GM21576 (cell line): ENCODE results near the gene DPYSL5.

Experiments
- ATAC-seq: cut with Tn5 transposase; IDR thresholded peaks from one replicate; pipeline ENCODE4 v1.9.1; 2021; ENCODE audit warnings: mild to moderate bottlenecking, moderate library complexity; ENCODE audit not compliant: unreplicated experiment

DPYSL5 gene

DNA sequence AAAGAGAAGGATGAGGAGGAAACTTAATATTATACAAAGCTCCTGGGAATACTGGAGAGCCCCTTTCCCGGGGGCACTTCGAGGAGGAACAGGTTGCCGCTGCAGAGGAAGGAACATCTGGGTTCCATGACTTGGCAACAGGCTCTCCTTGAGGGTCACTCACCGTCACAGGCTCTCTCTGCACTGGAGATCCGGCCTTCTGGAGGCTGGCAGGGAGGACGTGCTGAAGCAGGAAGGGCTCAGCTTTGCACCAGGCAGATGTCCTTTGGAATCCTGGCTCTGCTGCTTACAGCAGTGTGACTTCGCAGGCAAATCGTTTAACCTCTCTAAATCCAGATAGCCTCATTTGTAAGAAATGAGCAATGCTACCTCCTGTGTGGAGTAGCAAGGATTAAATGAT lies 2.9 kb upstream of the DPYSL5 start:
- ATAC-seq = no peak

DNA sequence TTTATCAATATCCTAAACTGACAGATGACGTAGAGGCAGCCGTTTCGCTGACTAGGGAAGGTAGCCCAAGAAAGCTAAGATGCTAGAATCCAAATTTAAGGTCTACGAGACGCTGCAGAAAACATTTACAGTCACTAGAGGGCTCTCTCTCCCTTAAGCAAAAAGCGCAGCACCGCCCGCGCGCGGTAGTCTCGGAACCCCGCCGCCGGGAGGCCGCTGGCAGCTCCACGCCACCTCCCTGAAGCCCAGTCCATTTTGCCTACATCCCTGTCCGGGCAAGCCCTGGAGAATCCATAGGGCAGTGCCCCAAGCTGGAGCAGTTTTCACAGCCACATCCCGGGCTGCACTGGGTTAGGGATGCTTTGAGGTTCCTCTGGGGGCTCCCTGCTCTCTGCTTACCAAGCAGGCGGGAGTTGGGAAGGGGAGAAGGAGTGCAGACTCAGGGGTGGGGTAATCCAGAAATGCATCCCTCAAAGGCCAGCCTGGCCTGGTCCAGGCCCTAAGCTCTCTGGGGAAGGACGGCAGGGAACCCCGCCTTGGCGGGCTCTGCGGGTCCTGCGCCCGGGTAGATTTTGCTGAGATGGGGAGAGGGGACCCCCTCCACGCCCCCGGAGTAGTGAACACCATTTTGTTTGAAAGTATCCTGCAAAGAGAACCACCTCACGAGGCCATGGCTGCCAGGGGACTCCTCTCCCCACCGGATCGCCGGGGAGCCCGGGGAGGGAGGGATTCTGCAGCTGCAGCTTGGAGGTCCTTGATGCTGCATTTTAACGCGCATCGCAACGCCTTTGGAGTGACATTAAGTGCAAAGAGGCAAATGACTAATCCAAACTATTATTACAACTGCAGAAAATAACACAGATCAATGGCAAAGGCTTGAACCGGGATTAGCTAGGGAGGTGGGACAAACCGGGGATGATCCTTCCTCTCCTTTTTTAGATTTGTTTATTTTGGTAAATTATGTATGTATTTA lies 1.3 kb upstream of the DPYSL5 start:
- no peak for ATAC-seq

DNA sequence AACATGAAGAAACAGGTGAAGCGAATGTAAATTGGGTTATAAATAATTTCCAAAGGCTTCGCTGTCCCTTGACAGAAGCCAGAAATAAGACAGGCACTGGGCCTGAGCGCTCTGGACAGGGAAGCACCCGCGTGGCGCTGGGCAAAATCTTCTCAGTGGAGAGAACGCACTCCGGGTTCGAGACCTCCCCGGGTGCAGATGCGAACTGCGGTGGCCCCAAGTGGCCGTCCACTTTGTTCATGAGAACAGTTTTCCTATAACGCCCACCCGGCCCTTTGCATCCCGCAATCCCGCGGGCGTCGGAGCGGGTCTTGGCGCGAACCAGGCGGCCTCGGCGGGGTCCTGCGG lies 651 bp upstream of the DPYSL5 start:
- ATAC-seq = no peak

DNA sequence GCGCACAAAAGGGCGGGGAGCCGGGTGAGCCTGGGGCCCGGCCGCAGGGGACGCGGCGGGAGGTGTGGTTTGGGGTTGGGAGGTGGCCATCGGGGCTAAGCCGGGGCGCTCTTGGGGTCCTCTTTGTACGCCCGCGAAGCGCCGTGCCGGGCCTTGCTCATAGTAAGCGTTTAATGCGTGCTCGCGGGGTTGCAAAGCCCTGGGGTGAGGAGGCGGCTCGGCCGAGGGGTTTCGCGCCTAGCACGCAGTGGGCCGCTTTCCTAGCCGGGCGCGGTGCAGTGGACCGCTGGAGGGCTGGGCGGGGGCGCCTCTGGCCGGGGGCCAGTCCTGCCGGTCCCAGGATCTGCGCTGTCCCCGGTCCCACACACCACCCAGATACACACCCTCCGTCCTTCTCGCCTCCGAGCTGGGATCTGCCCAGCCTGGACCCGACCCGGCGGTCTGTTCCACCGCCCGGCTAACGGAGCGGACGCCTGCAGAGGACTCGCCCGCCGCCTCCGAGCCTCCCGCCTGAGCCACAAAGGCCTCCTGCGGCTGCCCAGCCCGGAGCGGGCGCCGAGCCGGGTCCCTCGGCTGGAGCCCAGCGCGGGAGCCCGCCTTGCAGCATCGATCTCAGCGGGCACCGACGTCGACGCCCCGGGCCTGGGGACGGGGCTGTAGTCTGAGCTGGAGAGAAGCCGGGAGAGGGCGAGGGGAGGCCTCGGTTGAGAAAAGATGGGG lies 564 bp downstream of the DPYSL5 start:
- no peak for ATAC-seq

DNA sequence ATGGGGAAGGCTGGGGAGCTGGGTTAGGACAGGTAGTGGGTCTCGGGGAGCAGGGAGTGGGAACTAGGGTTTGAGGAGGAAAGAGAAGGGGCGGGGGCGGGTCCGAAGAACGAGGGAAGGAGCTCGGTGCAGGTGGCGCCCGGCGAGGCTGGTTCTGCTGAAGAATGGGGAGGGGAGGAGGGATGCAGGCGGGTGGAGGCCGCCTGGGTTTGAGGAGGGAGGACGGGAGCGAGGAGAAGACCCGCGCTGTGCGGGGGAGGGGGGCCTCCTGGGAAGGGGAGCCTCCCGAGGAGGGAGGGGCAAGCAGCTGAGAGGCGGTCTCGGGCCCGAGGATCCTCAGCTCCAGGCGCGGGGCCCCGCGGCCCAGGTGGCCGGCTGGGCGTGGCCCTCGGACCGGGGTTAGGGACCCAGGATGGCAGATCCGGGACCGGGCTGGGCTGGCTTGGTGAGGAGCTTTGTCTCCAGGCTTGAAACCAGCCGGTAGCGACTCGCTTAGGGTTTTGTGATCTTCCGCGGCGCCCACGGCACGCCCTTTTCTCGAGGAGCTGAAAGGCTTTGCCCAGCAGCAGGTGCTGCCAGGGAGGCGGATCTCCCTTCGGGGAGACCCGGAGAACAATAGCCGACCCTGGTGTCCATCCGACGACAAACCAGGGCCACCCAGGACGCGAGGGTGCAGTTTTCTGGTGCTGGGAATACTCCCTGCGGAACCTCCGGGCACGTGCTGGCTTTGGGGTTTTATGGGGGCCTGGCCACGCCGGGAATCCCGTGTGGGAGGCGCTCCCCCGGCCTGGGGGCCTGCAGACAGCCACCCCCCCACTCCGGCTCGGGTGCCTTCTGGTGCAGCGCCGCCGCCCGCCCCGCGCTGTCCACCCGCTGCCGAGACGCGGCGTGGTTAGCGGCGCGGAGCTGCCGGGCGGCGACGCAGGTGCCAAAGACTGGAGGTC lies 1.4 kb downstream of the DPYSL5 start:
- no peak for ATAC-seq

DNA sequence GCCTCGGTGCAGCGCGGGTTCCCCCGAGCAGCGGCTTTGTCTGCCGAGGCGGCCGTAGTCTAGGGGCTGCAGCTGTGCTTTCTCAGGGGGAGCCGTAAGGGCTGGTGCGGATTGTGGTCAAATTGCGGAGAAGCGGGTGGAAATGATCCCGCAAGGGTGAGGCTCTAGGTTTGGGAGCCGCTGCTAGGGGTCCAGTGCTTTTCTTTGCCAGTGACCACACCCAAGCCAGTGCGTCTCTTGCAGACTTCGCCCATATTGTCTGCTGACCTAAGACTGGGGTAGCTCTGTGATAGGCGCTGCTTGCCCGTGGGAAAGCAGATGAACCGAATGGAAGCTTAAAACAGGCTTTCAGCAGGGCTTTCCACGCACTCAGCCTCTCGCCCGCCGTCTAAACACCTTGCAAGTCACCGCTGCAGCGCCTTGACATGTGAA lies 2.1 kb downstream of the DPYSL5 start:
- no peak for ATAC-seq

DNA sequence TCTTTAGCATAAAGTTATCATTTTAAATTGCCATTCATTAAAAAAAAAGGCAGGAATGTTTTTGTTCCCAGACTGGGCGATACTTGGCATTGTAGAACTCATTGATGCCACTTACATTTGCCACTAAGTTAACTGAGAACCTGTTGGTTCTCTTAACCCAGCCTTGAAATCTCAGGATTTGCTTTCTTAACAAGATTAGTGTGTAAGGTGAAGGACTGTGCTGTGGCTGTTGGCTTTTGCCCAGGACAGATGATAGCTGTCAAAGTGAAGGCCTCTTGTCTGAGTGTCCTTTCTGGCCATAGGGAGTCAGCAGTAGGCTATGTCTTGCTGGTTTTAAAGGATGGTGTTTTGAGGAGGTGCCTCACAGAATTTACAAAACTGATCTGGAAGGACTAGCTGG lies 2.6 kb downstream of the DPYSL5 start:
- ATAC-seq = no peak

DNA sequence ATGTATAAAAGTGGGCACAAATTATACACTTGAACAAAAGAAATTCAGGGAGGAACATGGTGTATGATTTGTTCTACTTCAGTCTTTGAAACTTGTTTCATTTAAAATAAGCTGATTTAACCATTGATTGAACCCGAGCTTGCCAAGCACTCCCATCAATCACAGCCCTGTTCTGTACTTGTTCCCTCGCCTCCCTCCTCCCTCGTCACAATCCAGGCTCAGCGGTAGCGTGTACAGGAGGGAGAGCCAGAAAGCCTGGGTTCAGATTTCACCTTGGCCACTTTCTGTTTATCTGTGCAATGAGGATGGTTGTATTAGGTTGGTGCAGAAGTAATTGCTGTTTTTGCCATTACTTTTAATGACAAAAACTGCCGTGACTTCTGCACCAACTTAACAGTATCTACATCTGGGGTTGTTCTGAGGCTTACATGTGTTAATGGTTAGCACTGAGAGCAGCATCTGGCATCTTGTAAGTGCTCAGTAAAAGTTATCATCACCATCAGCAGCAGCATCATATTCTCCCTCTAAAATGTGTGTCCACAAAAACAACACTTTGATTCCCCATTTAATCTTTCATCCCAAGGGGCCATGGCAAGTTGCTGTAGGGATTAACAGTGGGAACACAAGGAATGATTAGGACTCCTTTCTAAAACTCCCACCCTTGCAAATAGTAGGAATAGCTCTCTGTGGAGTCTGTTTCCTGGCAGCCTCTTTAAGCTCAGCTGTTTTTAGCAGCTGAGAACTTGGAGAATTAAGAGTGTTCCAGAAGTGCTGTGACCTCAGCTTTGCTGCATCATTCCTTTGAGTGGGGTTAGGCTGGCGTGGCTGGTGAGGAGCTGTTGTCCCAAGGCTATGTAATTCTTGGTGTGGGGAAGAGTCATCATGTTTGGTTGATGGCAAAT lies 4.7 kb downstream of the DPYSL5 start:
- no peak for ATAC-seq

DNA sequence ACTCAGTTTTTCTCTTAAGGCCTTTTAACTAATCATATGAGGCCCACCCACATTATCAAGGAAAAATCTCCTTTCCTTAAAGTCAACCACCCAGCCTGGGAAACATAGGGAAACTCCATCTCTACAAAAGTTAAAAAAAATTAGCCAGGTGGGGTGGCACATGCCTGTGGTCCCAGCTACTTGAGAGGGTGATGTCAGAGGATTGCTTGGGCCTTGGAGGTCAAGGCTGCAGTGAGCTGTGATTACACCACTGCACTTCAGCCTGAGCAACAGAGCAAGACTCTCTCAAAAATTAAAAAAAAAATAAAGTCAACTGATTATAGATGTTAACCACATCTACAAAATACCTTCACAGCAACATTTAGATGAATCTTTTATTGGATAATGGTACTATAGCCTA lies 5.8 kb downstream of the DPYSL5 start:
- ATAC-seq = no peak

DNA sequence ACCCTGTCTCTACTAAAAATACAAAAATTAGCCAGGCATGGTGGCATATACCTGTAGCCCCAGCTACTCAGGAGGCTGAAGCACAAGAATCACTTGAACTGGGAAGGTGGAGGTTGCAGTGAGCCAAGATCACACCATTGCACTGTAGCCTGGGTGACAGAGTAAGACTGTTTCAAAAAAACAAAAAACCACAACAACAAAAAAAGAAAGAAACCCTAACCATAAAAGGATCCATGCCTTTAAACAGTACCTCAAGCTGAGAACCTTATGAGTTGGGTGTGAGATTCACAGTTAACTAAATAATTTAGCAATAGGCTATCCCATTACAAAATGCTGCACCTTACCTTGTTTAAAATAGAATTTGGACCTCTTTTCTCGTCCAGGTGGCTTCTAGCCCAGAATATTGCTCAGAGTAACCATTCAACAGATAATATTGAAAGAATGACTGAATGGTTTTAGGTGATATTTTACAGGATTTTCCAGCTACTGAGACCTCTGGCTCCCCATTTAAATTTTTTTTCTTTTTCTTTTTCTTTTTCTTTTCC lies 6.4 kb downstream of the DPYSL5 start:
- ATAC-seq = no peak

DNA sequence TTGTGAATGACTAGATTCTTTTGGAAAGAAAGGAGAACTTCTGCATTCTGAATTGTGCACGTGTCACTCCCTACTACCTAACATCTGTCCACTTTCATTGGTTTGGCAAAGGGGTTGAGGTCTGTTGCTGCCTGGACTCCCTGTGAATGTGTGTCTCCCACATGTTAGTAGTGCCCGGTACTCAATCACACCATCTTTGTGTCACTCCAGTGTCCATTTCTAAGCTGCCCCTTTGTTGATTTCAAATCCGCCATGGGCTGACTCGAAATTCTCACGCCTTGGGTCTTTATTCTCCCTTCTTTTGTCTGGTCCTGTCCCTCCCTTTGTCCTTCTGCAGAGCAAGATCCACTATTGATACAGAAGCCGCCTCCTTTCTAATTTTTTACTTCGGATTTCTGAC lies 7.5 kb downstream of the DPYSL5 start:
- no peak for ATAC-seq

DNA sequence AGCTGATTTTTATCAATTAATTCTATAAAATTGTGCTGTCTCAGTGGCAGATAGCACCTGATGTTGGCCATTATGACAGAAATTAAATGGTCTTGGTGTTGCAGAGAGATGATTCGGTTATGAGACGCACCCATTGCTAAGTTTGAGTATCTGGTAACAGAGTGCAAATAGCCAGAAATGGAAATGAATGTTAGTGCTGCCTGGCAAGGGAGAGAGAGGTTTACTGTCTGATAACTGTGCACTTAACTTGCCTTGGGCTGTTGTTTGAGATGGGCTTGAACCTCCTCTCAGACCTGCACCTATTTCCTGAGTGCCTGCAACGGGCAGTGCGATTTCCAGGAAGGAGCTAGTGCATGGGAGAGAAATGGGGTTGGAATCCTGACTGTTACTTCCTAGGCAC lies 11.7 kb downstream of the DPYSL5 start:
- no peak for ATAC-seq

DNA sequence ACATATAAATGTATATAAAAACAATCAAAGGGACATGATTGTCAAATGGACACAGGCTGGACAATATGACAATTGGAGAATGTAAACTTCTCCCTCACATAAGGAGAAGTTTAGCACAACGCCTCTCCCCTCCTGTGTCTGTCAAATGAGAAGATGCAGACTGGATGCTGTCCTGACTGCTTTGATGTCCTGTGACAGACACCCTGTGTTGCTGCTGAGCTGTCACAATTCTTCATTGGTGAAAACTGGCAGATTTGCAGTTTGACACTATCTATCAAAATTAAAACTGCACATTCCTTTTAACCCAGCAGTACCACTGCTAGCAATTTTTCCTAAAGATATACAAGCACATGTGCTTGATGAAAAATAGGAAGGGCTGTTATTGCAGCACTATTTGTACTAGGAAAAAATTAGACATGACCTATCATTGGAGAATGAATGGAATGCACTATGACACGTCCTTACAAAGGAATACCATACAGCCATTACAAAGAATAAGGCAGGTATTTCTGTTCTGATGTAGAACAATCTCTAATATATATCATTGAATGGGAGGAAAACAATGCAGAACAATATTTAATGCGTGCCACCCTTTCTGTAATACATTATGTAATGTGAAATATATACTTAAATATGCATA lies 12.4 kb downstream of the DPYSL5 start:
- no peak for ATAC-seq

DNA sequence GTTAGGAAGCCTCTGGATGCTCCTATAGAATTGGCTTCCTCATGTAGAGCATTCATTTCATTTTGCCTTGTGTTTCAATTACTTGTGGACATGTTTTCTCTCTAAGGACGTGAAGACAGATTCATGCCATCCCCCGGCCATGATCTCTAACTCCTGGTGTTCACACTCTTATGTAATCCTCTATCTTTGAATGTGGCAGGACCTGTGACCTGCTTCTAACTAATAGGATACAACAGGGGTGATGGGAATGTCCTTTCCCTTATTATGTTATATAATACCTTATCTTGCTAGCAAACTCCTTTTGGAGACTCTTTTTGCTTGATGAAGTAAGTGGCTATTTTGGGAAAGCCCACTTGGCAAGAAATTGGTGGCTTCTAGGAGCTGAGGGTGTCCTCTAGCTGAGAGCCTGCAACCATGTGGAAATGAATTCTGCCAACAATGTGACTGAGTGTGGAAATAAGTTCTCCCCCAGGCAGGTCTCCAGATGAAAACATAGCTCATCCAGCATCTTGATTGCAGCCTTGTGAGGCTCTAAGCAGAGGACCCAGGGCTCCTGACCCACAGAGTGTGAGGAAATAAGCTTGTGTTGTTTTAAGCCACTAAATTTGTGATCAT lies 13.8 kb downstream of the DPYSL5 start:
- no peak for ATAC-seq

DNA sequence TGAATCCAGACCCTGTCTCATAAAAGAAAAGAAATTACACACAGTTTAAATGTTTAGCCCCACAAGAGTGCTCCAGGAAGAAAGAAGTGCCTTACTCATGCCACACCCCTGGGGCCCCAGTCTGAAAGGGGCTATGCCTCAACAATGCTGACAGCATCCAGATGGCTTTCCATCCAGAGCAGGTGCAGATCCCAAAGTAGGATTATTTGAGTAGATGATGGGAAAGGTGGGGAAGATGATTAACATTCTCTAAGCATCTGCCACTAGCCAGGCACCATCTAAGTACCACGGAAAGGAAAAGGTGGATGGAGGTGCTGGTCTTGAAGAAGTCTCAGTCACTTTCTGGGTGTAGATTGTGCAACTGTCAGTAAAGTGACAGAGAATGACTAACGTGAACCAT lies 16.3 kb downstream of the DPYSL5 start:
- ATAC-seq = no peak

DNA sequence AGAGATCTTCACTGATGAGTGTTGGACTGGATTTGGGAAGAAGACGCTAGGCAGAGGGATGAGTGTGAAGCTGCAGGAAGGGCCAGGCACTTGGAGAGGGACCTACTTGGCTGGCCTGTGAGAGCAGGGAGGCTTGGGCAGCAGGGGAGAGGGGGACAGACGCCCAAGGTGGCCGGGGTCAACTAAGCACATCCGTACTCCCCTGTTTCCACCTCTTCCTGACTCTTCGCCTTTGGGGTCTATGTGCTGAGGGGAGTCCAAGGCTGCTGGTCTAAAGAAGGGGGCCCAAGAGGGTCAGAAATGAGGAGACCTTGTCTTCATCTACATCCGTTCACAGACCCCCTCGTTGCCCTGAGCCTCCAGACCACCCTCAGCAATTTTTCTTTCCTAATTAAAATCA lies 16.7 kb downstream of the DPYSL5 start:
- ATAC-seq = no peak

DNA sequence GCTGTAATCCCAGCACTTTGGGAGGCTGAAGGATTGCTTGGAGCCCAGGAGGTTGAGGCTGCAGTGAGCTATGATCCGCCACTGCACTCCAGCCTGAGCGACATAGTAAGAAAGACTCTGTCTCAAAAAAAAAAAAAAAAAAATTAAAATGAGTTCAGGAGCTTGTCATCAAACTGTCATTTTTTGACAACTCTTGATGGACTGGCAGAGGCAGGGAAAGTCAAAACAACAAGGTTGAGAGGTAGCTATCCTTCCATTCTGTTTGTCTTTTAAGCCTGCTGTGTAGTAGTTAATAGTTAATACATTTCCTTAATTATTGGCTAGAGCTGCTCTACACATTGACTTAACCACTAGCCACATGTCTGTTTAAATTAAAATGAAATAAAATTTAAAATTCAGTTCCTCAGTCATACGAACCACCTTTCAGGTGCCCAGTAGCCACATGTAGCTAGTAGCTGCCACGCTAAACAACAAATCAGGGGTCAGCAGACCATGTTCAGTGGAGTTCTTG lies 22.7 kb downstream of the DPYSL5 start:
- ATAC-seq = no peak

DNA sequence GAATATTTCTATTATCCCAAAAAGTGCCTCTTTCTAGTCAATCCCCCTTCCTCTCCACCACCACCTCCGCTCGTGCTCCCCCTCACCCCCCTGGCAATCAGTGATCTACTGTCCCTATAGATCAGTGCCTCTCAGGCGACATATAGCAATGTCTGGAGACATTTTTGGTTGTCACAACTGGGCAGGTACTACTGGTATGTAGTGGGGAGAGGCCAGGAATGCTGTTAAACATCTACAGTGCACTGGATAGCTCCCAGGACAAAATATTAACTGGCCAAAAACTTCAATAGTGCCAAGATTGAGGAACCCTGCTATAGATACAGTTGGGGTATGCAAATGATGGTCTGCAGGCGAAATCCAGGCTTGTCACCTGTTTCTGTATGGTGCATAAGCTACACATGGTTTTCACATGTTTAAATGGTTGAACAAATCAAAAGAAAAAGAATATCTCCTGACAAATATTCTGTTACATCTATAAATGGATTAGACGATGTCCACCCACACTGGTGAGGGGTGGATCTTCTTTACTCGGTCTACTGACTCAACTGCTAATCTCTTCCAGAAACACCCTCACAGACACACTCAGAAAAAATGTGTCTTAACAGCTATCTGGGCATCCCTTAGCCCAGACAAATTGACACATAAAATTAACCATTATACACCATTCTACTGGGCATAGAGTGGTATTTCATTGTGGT lies 25.5 kb downstream of the DPYSL5 start:
- ATAC-seq = no peak
